Renal cortex interstitium (tissue), 11 donors: ENCODE results near the gene ZDHHC14. TPM values are rescaled to one million over a fixed set of nuclear protein-coding genes. Genes with fewer than 3 reads are reported as not detected.
A peak's percentile ranks its signal among the peaks of the same experiment; 100 is the strongest.

ENCODE experiments used
- DNase-seq, 11 donors: peaks; one replicate each; pipeline ENCODE4 v3.0.0-alpha.2; 2013; ENCODE audit warnings: low read depth in 9 of 11, low spot score in 4 of 11; ENCODE audit errors: extremely low read depth in 1 of 11
- polyA plus RNA-seq, 3 donors: library from polyadenylated mRNA; unstranded; fragments of 120-200 nt; gene quantifications; one replicate each; pipeline ENCODE4 v1.2.1, GENCODE V29; 2013; ENCODE audit not compliant: insufficient read length in 3 of 3

The ZDHHC14 gene
- polyA plus RNA-seq, 3 donors, result 14.8 to 22.4 (median 17.9) TPM

- DNase-seq, result no peak
Measured at GRCh38 chr6:157668713-157669112, 287.7 kb downstream of the ZDHHC14 start.

GRCh38 chr6:157669323-157669722 is 288.3 kb downstream of the ZDHHC14 start:
- no peak for DNase-seq

DNA sequence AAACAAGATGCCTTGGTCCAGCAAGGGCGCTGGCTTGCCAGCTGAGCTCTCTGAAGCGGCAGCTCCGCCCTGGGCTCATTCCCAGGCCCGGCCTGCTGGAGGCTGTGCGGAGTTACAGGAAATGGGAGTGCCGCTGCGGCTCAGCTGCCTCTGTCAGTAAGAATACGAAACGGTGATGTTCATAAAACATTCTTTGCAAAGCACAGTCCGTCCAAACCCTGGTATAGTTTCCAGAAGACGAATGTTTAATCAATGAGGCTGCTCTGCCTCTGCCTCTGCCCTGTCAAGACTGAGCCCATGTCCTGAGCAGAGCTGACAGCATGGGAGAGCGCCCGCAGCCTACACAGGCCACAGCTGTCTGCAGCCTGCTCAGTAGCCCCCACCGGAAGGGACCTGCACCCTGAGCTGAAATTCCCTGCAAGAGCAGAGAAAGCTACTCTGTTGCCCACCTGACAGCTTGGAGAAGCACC is 288.8 kb downstream of the ZDHHC14 start:
- peak in 5 of 11 donors; percentile 48 to 61 (median 52) for DNase-seq

- DNase-seq, result no peak
Measured at GRCh38 chr6:157670466-157671186, 289.6 kb downstream of the ZDHHC14 start.

DNA sequence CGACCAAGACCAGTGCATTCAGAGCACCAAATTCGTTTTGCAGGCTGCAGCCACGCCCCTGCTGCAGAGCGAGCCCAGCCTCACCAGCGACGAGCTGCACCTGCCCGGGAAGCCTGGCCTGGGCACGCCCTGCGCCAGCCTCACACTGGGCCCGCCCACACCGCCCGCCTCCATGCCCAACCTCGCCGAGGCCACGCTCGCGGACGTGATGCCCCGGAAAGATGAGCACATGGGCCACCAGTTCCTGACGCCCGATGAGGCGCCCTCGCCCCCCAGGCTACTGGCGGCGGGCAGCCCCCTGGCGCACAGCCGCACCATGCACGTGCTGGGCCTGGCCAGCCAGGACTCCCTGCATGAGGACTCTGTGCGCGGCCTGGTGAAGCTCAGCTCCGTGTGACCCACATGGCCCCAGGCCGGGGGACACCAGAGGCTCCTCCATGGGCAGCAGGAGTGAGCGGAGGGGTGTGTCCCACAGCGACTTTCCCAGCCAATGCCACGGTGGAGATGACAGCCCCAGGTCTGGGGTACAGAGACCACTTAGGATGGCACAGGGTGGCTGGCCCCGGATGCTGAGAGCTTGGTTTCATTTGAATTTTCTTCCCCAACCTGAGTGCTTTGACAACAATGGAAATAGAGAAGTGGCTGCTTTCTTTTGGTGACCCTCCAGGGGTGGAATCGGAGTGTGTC is 291.9 kb downstream of the ZDHHC14 start:
- no peak for DNase-seq

GRCh38 chr6:157673596-157673995 is 292.6 kb downstream of the ZDHHC14 start:
- DNase-seq, result no peak

DNA sequence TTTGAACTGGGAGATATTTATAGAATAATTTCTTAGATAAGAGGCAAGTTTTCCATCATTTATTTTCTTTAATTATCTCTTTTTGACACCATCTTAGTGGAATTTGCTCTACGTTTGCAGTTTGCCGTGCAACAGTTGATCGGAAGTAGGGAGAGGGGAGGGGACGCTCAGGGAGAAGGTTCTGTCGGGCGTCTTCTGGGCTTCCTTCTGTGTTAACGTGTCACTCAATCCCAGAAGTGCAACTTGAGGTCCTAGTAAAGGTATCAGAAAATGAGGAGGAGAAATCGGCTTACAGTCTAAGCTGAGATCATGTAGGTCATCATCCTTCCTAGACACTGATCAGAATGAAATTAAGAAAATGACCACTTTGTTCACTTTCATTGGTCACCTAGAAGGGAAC is 293.1 kb downstream of the ZDHHC14 start:
- DNase-seq, result no peak

- no peak for DNase-seq
Measured at GRCh38 chr6:157675831-157676230, 294.8 kb downstream of the ZDHHC14 start.

DNA sequence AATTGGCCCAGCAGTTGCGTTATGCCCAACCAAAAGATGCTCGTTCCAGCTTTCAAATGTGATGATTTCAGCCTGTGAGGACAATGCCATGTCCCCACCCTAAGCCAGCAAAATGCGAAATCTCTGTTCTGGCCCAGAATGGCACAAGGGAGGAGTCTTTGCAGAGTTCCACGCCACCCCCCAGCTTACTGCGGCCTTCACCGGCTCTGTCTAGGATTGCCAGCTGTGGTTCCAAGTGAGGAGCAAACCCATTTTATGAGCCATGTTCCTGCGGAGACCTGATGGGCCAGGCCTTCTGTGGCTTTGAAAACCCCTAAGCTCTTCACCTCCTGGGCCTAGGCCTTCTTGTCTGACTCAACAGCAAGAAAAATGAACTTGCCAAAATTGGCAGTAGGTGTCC is 295.3 kb downstream of the ZDHHC14 start:
- no peak for DNase-seq

DNA sequence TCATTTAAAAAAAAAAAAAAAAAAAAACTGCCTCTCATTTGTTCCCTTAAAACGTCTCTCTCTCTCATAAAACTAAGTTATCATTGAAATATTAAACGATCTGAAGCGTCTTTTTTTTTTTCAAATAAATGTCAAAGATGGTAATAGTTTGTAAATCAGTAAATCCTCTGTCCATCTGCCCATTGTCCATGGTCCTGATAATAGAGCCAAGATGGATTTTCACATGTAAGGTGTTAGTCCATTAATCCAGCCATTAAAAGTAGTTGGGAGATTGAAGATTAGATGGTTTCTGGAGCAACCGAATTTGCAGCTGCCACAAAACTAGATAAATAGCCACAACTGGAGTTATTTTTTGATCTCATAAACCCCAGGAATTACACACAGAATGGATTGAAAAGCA is 296.2 kb downstream of the ZDHHC14 start:
- no peak for DNase-seq

GRCh38 chr6:157679605-157680580 is 298.9 kb downstream of the ZDHHC14 start:
- DNase-seq, result no peak

- no peak for DNase-seq
Measured at GRCh38 chr6:157681041-157681650, 300.2 kb downstream of the ZDHHC14 start.

DNA sequence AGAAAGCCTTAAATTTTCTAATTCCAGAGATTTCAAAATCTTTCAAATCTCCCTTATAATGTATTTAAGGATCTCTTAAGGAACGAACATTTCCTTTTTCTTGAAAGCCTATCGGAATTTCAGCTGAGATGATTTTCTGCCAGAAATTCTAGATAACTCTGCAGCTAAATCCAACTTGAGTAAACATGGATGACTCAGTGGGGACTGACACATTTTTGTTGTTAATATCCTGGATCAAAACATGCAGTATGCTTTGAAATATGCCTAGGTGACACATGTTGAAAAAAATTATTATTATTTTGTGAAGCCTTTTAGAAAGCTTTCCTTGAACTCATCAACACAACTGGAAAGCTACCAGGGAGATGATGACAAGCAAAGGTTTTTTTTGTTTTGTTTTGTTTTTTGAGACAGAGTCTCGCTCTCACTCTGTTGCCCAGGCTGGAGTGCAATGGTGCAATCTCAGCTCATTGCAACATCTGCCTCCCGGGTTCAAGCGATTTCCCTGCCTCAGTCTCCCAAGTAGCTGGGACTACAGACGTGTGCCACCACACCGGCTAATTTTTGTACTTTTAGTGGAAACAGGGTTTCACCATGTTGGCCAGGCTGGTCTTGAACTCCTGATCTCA is 302.0 kb downstream of the ZDHHC14 start:
- DNase-seq, result no peak

GRCh38 chr6:157683707-157684106 is 302.7 kb downstream of the ZDHHC14 start:
- no peak for DNase-seq

DNA sequence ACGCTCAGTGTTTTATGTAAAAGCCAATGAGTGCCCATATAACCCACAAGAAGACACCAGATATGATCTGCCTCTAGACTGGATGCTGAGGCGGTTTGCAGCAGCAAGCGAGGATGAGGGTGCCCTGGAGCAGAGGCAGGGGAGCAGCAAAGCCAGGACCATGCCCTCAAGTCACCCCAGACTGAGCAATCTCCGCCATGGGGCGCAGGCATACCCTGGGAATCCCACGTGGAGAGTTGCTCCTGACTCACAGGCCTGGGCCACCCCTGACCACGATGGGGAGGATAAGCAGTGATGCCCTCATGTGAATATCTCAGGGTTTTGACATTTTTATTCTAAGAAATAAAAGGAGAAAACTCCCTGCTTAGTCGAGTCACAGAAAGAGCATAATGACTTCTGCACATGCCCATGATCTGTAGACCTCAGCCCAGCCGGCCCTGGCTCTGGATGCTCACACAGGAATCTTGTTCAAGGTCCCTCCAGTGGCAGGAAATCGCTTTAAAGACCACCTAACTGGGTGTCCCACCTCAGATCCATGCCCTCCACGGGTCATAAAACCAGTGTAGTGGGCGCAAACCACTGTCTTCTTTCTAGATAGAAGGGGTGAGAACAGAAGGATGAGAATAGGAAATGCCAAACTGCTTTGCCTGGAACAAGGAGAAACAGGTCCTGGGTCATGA is 303.8 kb downstream of the ZDHHC14 start:
- DNase-seq, result no peak

GRCh38 chr6:157685596-157686280 is 304.7 kb downstream of the ZDHHC14 start:
- DNase-seq, result no peak

GRCh38 chr6:157688275-157688959 is 307.4 kb downstream of the ZDHHC14 start:
- DNase-seq, result no peak
